ENCODE results near the gene TAF13.
"Not testable (repeated sequence)": the region's sequence is repeated elsewhere in the genome, so short reads cannot be mapped to it uniquely, and the experiment has no call there.

Gene TAF13

GRCh38 chr1:109091078-109091838, 15.5 kb upstream of the TAF13 start:
- DNase-seq: peak; percentile 78

GRCh38 chr1:109090196-109091077, 14.6 kb upstream of the TAF13 start, which contains the start of gene TMEM167B:
Gene TMEM167B, plus strand, starts transcription at chr1:109090764. Its CDS starts 109 bp downstream, at chr1:109090873.
- DNase-seq: peak; percentile 98

- peak; percentile 68 for DNase-seq
Measured at GRCh38 chr1:109089242-109090015, 13.6 kb upstream of the TAF13 start.

GRCh38 chr1:109084563-109085517, 9.0 kb upstream of the TAF13 start:
- DNase-seq: no peak

- peak; percentile 86 for DNase-seq
Measured at GRCh38 chr1:109083923-109084322, 8.1 kb upstream of the TAF13 start.

- DNase-seq: no peak
Measured at GRCh38 chr1:109083501-109083900, 7.7 kb upstream of the TAF13 start.

GRCh38 chr1:109080441-109081082, 4.8 kb upstream of the TAF13 start:
- no peak for DNase-seq

GRCh38 chr1:109079240-109079622, 3.4 kb upstream of the TAF13 start:
- no peak for DNase-seq

- DNase-seq: no peak
Measured at GRCh38 chr1:109078317-109078716, 2.5 kb upstream of the TAF13 start.

GRCh38 chr1:109069294-109069693, 6.5 kb downstream of the TAF13 start:
- DNase-seq: no peak

GRCh38 chr1:109067883-109068282, 7.9 kb downstream of the TAF13 start:
- no peak for DNase-seq

- no peak for DNase-seq
Measured at GRCh38 chr1:109065137-109065536, 10.7 kb downstream of the TAF13 start.

GRCh38 chr1:109061183-109061582, 14.6 kb downstream of the TAF13 start:
- no peak for DNase-seq

GRCh38 chr1:109060707-109061106, 15.1 kb downstream of the TAF13 start:
- no peak for DNase-seq

GRCh38 chr1:109059026-109059425, 16.8 kb downstream of the TAF13 start:
- no peak for DNase-seq

- no peak for DNase-seq
Measured at GRCh38 chr1:109056064-109056463, 19.7 kb downstream of the TAF13 start.

GRCh38 chr1:109052145-109052544, 23.7 kb downstream of the TAF13 start:
- DNase-seq: not testable (repeated sequence)

GRCh38 chr1:109050228-109050995, 25.4 kb downstream of the TAF13 start:
- DNase-seq: no peak

GRCh38 chr1:109048335-109048734, 27.5 kb downstream of the TAF13 start:
- DNase-seq: no peak

- DNase-seq: no peak
Measured at GRCh38 chr1:109047339-109047738, 28.5 kb downstream of the TAF13 start.

- no peak for DNase-seq
Measured at GRCh38 chr1:109046671-109047070, 29.1 kb downstream of the TAF13 start.
